Common myeloid progenitor, CD34-positive (primary cell): Measurements from ENCODE around the gene SLC30A1.

Source experiments
- CTCF ChIA-PET: fragments of 350-600 bp; sonication (Branson Sonifier 250); formaldehyde crosslinking; loops from one replicate; lab custom pipeline; 2021; ENCODE audit warnings: antibody characterized with exemption; lab: Charles Lee
- POLR2A ChIA-PET: fragments of 350-600 bp; sonication (Branson Sonifier 250); formaldehyde crosslinking; loops from one replicate; lab custom pipeline; 2021; ENCODE audit warnings: antibody characterized with exemption; lab: Charles Lee
- DNase-seq, 3 donors: peaks; one replicate each; pipeline versions ENCODE4 v3.0.0 to v3.0.0-alpha.2; 2013
- H3K27ac ChIP-seq, 2 experiments: 1 replicate in 1 of 2; 2 replicates in 1 of 2; pipeline ENCODE4 v1.7.0; 2013; ENCODE audit warnings: inconsistent platforms in 2 of 2, low read length in 2 of 2, mild to moderate bottlenecking in 2 of 2, low read depth in 1 of 2, moderate library complexity in 1 of 2; ENCODE audit not compliant: severe bottlenecking in 2 of 2, insufficient read depth in 1 of 2, poor library complexity in 1 of 2
- H3K27me3 ChIP-seq, 5 experiments: replicated peaks in 2 of 5; 1 replicate in 3 of 5; 2 replicates in 2 of 5; pipeline versions ENCODE4 v1.6.1 to v1.7.0; 2013; ENCODE audit warnings: low read length in 4 of 5, mild to moderate bottlenecking in 2 of 5, moderate library complexity in 2 of 5, inconsistent platforms in 1 of 5; ENCODE audit not compliant: insufficient read depth in 5 of 5, control insufficient read depth in 4 of 5
- H3K36me3 ChIP-seq, 4 experiments: 1 replicate in 2 of 4; 2 replicates in 2 of 4; pipeline versions ENCODE4 v1.6.1 to v1.7.0; 2013; ENCODE audit warnings: low read length in 3 of 4, control low read depth in 1 of 4, mild to moderate bottlenecking in 1 of 4; ENCODE audit not compliant: control insufficient read depth in 4 of 4, insufficient read depth in 4 of 4
- H3K4me1 ChIP-seq, 4 experiments: 1 replicate in 3 of 4; 2 replicates in 1 of 4; pipeline versions ENCODE4 v1.6.1 to v1.7.1; 2013; ENCODE audit warnings: low read length in 3 of 4, mild to moderate bottlenecking in 3 of 4, control low read depth in 1 of 4, inconsistent platforms in 1 of 4, moderate library complexity in 1 of 4; ENCODE audit not compliant: control insufficient read depth in 4 of 4, insufficient read depth in 4 of 4; ENCODE audit errors: control extremely low read depth in 1 of 4
- H3K4me3 ChIP-seq, 7 experiments: 1 replicate in 4 of 7; 2 replicates in 3 of 7; pipeline versions ENCODE4 v1.5.1 to v1.7.0; 2013; ENCODE audit warnings: mild to moderate bottlenecking in 7 of 7, low read length in 6 of 7, moderate library complexity in 6 of 7, inconsistent platforms in 2 of 7, low read depth in 2 of 7, control low read depth in 1 of 7; ENCODE audit not compliant: insufficient read depth in 4 of 7, control insufficient read depth in 1 of 7; ENCODE audit errors: extremely low read depth in 1 of 7
- H3K9me3 ChIP-seq, 5 experiments: 1 replicate in 4 of 5; 2 replicates in 1 of 5; pipeline versions ENCODE4 v1.6.1 to v1.7.1; 2013; ENCODE audit warnings: low read length in 4 of 5, mild to moderate bottlenecking in 2 of 5, inconsistent platforms in 1 of 5, low read depth in 1 of 5, moderate library complexity in 1 of 5; ENCODE audit not compliant: control insufficient read depth in 4 of 5, insufficient read depth in 2 of 5; ENCODE audit errors: control extremely low read depth in 1 of 5
- WGBS: methylation state at CpG from one replicate; pipeline ENCODE4 v1.1.5; 2013; ENCODE audit not compliant: insufficient coverage; 5-methylcytosine and 5-hydroxymethylcytosine counted together

SLC30A1 gene

DNA sequence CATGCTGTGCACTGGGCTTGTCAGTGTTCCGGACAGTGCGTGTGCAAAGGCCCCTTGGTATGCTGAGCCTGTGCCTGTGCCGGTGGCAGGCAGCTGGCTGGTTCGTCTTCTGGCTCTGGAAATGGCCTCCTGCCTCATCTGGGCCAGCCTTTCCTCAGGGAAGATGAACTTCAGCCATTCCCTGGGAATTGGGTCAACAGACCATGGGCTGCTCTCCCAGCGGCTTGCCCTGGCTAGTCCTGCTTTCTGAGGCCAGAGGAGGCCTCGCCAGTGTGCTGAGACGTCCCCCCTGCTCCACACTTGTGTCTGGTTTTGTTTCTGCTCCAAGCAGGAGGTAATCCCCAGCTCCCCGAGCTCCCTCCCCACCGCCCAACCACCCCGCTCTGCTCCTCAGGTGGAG, 54.4 kb downstream of the SLC30A1 start:
- Histone ChIP-seq H3K27me3 (no peaks in the 10 kb centered on the region), H3K36me3 (no peaks in the 10 kb centered on the region), H3K4me1 (peaks cover 0 to 25% (median 17%) of the 10 kb centered on the region in 4 experiments), H3K9me3 (no peaks in the 10 kb centered on the region), H3K27ac (no peak overlapping the region), H3K4me3 (no peak overlapping the region)
- DNase-seq, result no peak
- ChIA-PET POLR2A (no interaction called here), CTCF (interaction anchor here (0.7 to 1.7 kb wide), 4 partner anchors 10 to 130 kb away, joined by 3 to 4 read pairs (median 4); no protein-coding TSS in a partner anchor)
- 100% methylated on average over 8 of the region's 10 CpGs for WGBS

DNA sequence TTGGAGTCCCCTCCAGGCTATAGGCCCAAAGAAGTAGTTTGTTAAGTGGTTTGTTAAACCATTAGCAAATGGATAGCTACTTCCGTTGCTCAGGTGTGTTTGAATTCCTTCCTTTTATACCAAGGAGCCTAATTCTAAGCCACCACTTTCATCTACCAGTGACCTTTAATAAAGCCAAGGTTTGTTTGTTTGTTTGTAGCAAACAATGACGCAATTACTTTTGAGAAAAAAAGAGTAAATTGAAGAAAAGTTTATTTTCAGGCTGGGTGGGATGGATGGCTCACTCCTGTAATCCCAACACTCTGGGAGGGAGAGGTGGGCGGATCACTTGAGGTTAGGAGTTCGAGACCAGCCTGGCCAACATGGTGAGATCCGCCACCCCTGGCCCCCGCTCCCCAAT, 56.2 kb downstream of the SLC30A1 start:
- POLR2A ChIA-PET, result no interaction called here
- Histone ChIP-seq H3K4me3 (no peak overlapping the region), H3K9me3 (no peaks in the 10 kb centered on the region), H3K36me3 (no peaks in the 10 kb centered on the region), H3K27ac (no peak overlapping the region), H3K27me3 (no peaks in the 10 kb centered on the region), H3K4me1 (peaks cover 0 to 21% (median 11%) of the 10 kb centered on the region in 4 experiments)
- CTCF ChIA-PET, result interaction anchor here (1.2 to 2.4 kb wide), 3 partner anchors 10 to 127 kb away, joined by 3 to 10 read pairs (median 3); no protein-coding TSS in a partner anchor
- no peak for DNase-seq
- 100% methylated on average over 2 of the region's 6 CpGs for WGBS
